H9 (cell line): ENCODE results near the gene ATRN. TPM values are rescaled to one million over a fixed set of nuclear protein-coding genes. Genes with fewer than 3 reads are reported as not detected.

ENCODE experiments used
- DNase-seq: peaks from one replicate; pipeline ENCODE4 v3.0.0-alpha.2; 2017
- H2AFZ ChIP-seq: one replicate; pipeline ENCODE4 v1.6.1; 2013; ENCODE audit warnings: mild to moderate bottlenecking, low read length, control low read depth, moderate library complexity
- H2AK5ac ChIP-seq: 2 replicates; pipeline ENCODE4 v1.6.1; 2013; ENCODE audit warnings: low read length, control low read depth, mixed read lengths; ENCODE audit not compliant: insufficient read length
- H2BK120ac ChIP-seq: one replicate; pipeline ENCODE4 v1.6.1; 2013; ENCODE audit warnings: low read depth, mild to moderate bottlenecking, low read length, control low read depth, inconsistent platforms; ENCODE audit not compliant: poor library complexity, severe bottlenecking
- H2BK12ac ChIP-seq: 2 replicates; pipeline ENCODE4 v1.6.1; 2013; ENCODE audit warnings: low read length, control low read depth, mixed read lengths, low read depth; ENCODE audit not compliant: insufficient read length
- H2BK15ac ChIP-seq: 2 replicates; pipeline ENCODE4 v1.6.1; 2013; ENCODE audit warnings: low read depth, low read length, control low read depth
- H2BK20ac ChIP-seq: one replicate; pipeline ENCODE4 v1.6.1; 2013; ENCODE audit warnings: low read depth, mild to moderate bottlenecking, low read length, control low read depth, inconsistent platforms; ENCODE audit not compliant: poor library complexity, severe bottlenecking
- H2BK5ac ChIP-seq: 2 replicates; pipeline ENCODE4 v1.6.1; 2013; ENCODE audit warnings: low read length, control low read depth, mixed read lengths; ENCODE audit not compliant: insufficient read length
- H3K14ac ChIP-seq: 2 replicates; pipeline ENCODE4 v1.6.1; 2013; ENCODE audit warnings: low read length, control low read depth; ENCODE audit not compliant: insufficient read depth
- H3K18ac ChIP-seq: 2 replicates; pipeline ENCODE4 v1.6.1; 2013; ENCODE audit warnings: low read depth, mild to moderate bottlenecking, mixed read lengths, low read length, control low read depth; ENCODE audit not compliant: insufficient read length
- H3K23ac ChIP-seq: 2 replicates; pipeline ENCODE4 v1.6.1; 2013; ENCODE audit warnings: low read length, control low read depth, mixed read lengths, low read depth; ENCODE audit not compliant: insufficient read length
- H3K23me2 ChIP-seq: 2 replicates; pipeline ENCODE4 v1.6.1; 2013; ENCODE audit warnings: low read depth, mild to moderate bottlenecking, mixed read lengths, low read length, control low read depth; ENCODE audit not compliant: insufficient read length, poor library complexity, severe bottlenecking
- H3K27ac ChIP-seq: 2 replicates; pipeline ENCODE4 v1.5.1; 2013; ENCODE audit warnings: low read length, control low read depth, mixed read lengths, low read depth; ENCODE audit not compliant: insufficient read length
- H3K27me3 ChIP-seq: 2 replicates; pipeline ENCODE4 v1.6.1; 2013; ENCODE audit warnings: low read length, control low read depth, inconsistent platforms; ENCODE audit not compliant: insufficient read depth
- H3K4ac ChIP-seq: 2 replicates; pipeline ENCODE4 v1.6.1; 2013; ENCODE audit warnings: low read depth, mild to moderate bottlenecking, control low read depth, inconsistent platforms, low read length, moderate library complexity
- H3K4me1 ChIP-seq: 2 replicates; pipeline ENCODE4 v1.6.1; 2013; ENCODE audit warnings: low read length, control low read depth, inconsistent platforms; ENCODE audit not compliant: insufficient read depth
- H3K4me2 ChIP-seq: 2 replicates; pipeline ENCODE4 v1.6.1; 2013; ENCODE audit warnings: low read length, control low read depth, mixed read lengths; ENCODE audit not compliant: insufficient read length, insufficient read depth
- H3K56ac ChIP-seq: 2 replicates; pipeline ENCODE4 v1.6.1; 2013; ENCODE audit warnings: low read depth, mild to moderate bottlenecking, mixed read lengths, low read length, control low read depth; ENCODE audit not compliant: insufficient read length
- H3K79me1 ChIP-seq: 2 replicates; pipeline ENCODE4 v1.6.1; 2013; ENCODE audit warnings: low read depth, mild to moderate bottlenecking, moderate library complexity, low read length, control low read depth, inconsistent platforms; ENCODE audit not compliant: insufficient read depth, poor library complexity, severe bottlenecking
- H3K79me2 ChIP-seq: 2 replicates; pipeline ENCODE4 v1.6.1; 2013; ENCODE audit warnings: low read length, control low read depth, inconsistent platforms; ENCODE audit not compliant: insufficient read depth
- H3K9ac ChIP-seq: 2 replicates; pipeline ENCODE4 v1.6.1; 2013; ENCODE audit warnings: low read length, control low read depth, mixed read lengths; ENCODE audit not compliant: insufficient read length; ENCODE audit errors: extremely low read depth
- H3K9me3 ChIP-seq: one replicate; pipeline ENCODE4 v1.6.1; 2013; ENCODE audit warnings: low read depth, low read length, inconsistent platforms; ENCODE audit not compliant: control insufficient read depth
- H3T11ph ChIP-seq: one replicate; pipeline ENCODE4 v1.6.1; 2013; ENCODE audit warnings: mild to moderate bottlenecking, low read length, control low read depth, inconsistent platforms
- H4K20me1 ChIP-seq: one replicate; pipeline ENCODE4 v1.6.1; 2013; ENCODE audit not compliant: control insufficient read depth, insufficient read length, insufficient read depth
- H4K5ac ChIP-seq: 2 replicates; pipeline ENCODE4 v1.6.1; 2013; ENCODE audit warnings: low read depth, mild to moderate bottlenecking, mixed read lengths, low read length, control low read depth; ENCODE audit not compliant: insufficient read length
- H4K8ac ChIP-seq: replicated peaks from 2 replicates; pipeline ENCODE4 v1.6.1; 2013; ENCODE audit warnings: low read length, control low read depth, mixed read lengths, low read depth; ENCODE audit not compliant: insufficient read length
- H4K91ac ChIP-seq: 2 replicates; pipeline ENCODE4 v1.6.1; 2013; ENCODE audit warnings: low read depth, mild to moderate bottlenecking, moderate library complexity, mixed read lengths, low read length, control low read depth; ENCODE audit not compliant: insufficient read length
- H3K27ac Mint-ChIP-seq, 3 experiments: 2 replicates in 2 of 3; 3 replicates in 1 of 3; pipeline ENCODE4 v1.8.0; 2020 to 2021; ENCODE audit warnings: mixed read lengths in 3 of 3, mild to moderate bottlenecking in 1 of 3, moderate library complexity in 1 of 3
- H3K27me3 Mint-ChIP-seq: 2 replicates; pipeline ENCODE4 v1.8.0; 2021; ENCODE audit warnings: low read depth, mild to moderate bottlenecking, moderate library complexity, mixed read lengths
- H3K36me3 Mint-ChIP-seq, 3 experiments: 2 replicates in 2 of 3; 3 replicates in 1 of 3; pipeline ENCODE4 v1.8.0; 2020 to 2021; ENCODE audit warnings: low read depth in 3 of 3, mixed read lengths in 3 of 3; ENCODE audit not compliant: insufficient read depth in 1 of 3
- H3K4me1 Mint-ChIP-seq, 2 experiments: 2 replicates each; pipeline ENCODE4 v1.8.0; 2020; ENCODE audit warnings: mixed read lengths in 2 of 2
- H3K4me3 Mint-ChIP-seq, 2 experiments: 2 replicates in 1 of 2; 3 replicates in 1 of 2; pipeline ENCODE4 v1.8.0; 2020 to 2021; ENCODE audit warnings: mild to moderate bottlenecking in 2 of 2, mixed read lengths in 2 of 2, moderate library complexity in 1 of 2
- H3K9me3 Mint-ChIP-seq, 2 experiments: 2 replicates in 1 of 2; 3 replicates in 1 of 2; pipeline ENCODE4 v1.8.0; 2020; ENCODE audit warnings: mild to moderate bottlenecking in 2 of 2, mixed read lengths in 2 of 2, moderate library complexity in 1 of 2
- WGBS: extraction: QIAGEN DNeasy Blood & Tissue Kit; methylation state at CpG from one replicate; pipeline ENCODE4 v1.1.7; 2013; ENCODE audit warnings: missing lambda C conversion rate, low lambda C conversion rate, mixed read lengths; ENCODE audit not compliant: insufficient read length; ENCODE audit errors: extremely low coverage; 5-methylcytosine and 5-hydroxymethylcytosine counted together
- total RNA-seq: library from RNA; stranded (reverse); gene quantifications from 2 replicates; pipeline ENCODE4 v1.2.1, GENCODE V29; 2021
- TF ChIP-seq, protein P1 (sequence below): fragments of 200-600 bp; sonication (generic); conservative IDR thresholded peaks from 3 replicates; pipeline ENCODE4 v1.8.0; 2021; ENCODE audit warnings: antibody characterized with exemption, mild to moderate bottlenecking

ATRN gene
- total RNA-seq, 1 experiment from 2014 or later: 23.1 TPM

GRCh38 chr20:3477861-3478544 is 7.2 kb downstream of the ATRN start:
- no peak overlapping the region for H3T11ph ChIP-seq
- no peak overlapping the region for H3K4ac ChIP-seq
- no peak overlapping the region for H3K9ac ChIP-seq
- H3K36me3 Mint-ChIP-seq: no peaks in the 10 kb centered on the region; a peak in 1 of 7 replicates
- no peak overlapping the region for H3K18ac ChIP-seq
- no peak overlapping the region for H2AK5ac ChIP-seq
- no peak overlapping the region for H2AFZ ChIP-seq
- H3K23me2 ChIP-seq: no peaks in the 10 kb centered on the region
- H4K5ac ChIP-seq: no peak overlapping the region
- H3K9me3 ChIP-seq: no peaks in the 10 kb centered on the region
- no peaks in the 10 kb centered on the region for H3K27me3 ChIP-seq
- H2BK120ac ChIP-seq: no peak overlapping the region
- no CpG with 5 or more reads among the region's 5 CpGs for WGBS
- peaks cover 6% of the 10 kb centered on the region for H3K27me3 Mint-ChIP-seq
- H3K14ac ChIP-seq: no peak overlapping the region
- H4K20me1 ChIP-seq: no peaks in the 10 kb centered on the region
- H3K27ac ChIP-seq: no peak overlapping the region
- no peak overlapping the region for H3K4me3 Mint-ChIP-seq
- peaks cover 2% of the 10 kb centered on the region; the same call in 1 of the 2 replicates for H3K79me2 ChIP-seq
- H4K8ac ChIP-seq: no peak overlapping the region
- no peaks in the 10 kb centered on the region; a peak in 1 of 4 replicates for H3K4me1 Mint-ChIP-seq
- no peaks in the 10 kb centered on the region for H3K79me1 ChIP-seq
- no peaks in the 10 kb centered on the region for H3K4me1 ChIP-seq
- TF ChIP-seq, protein P1, sequence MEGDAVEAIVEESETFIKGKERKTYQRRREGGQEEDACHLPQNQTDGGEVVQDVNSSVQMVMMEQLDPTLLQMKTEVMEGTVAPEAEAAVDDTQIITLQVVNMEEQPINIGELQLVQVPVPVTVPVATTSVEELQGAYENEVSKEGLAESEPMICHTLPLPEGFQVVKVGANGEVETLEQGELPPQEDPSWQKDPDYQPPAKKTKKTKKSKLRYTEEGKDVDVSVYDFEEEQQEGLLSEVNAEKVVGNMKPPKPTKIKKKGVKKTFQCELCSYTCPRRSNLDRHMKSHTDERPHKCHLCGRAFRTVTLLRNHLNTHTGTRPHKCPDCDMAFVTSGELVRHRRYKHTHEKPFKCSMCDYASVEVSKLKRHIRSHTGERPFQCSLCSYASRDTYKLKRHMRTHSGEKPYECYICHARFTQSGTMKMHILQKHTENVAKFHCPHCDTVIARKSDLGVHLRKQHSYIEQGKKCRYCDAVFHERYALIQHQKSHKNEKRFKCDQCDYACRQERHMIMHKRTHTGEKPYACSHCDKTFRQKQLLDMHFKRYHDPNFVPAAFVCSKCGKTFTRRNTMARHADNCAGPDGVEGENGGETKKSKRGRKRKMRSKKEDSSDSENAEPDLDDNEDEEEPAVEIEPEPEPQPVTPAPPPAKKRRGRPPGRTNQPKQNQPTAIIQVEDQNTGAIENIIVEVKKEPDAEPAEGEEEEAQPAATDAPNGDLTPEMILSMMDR: no peak
- no peak overlapping the region for H2BK12ac ChIP-seq
- H3K4me2 ChIP-seq: no peak overlapping the region
- no peak overlapping the region for H2BK15ac ChIP-seq
- H3K27ac Mint-ChIP-seq: no peak overlapping the region
- H3K56ac ChIP-seq: no peak overlapping the region
- H3K9me3 Mint-ChIP-seq: no peaks in the 10 kb centered on the region
- no peak overlapping the region for H2BK5ac ChIP-seq
- no peak overlapping the region for H4K91ac ChIP-seq
- no peak overlapping the region for H2BK20ac ChIP-seq
- no peak for DNase-seq
- H3K23ac ChIP-seq: no peak overlapping the region
